GM18867 (cell line): ENCODE measurements around the gene ASPSCR1.
"Not testable (repeated sequence)": the region's sequence is repeated elsewhere in the genome, so short reads cannot be mapped to it uniquely, and the experiment has no call there.

Source experiments
- ATAC-seq: cut with Tn5 transposase; IDR thresholded peaks from one replicate; pipeline ENCODE4 v1.9.1; 2021; ENCODE audit warnings: mild to moderate bottlenecking, moderate library complexity; ENCODE audit not compliant: unreplicated experiment

Gene ASPSCR1

DNA sequence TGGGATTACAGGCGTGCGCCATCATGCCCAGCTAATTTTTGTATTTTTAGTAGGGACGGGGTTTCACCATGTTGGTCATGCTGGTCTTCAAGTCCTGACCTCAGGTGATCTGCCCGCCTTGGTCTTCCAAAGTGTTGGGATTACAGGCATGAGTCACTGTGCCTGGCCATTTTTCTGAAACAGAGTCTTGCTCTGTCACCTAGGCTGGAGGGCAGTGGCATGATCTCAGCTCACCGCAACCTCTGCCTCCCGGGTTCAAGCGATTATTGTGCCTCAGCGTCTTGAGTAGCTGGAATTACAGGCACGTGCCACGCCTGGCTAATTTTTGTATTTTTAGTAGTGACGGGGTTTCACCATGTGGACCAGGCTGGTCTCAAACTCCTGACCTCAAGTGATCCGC lies 4.1 kb downstream of the ASPSCR1 start:
- not testable (repeated sequence) for ATAC-seq

DNA sequence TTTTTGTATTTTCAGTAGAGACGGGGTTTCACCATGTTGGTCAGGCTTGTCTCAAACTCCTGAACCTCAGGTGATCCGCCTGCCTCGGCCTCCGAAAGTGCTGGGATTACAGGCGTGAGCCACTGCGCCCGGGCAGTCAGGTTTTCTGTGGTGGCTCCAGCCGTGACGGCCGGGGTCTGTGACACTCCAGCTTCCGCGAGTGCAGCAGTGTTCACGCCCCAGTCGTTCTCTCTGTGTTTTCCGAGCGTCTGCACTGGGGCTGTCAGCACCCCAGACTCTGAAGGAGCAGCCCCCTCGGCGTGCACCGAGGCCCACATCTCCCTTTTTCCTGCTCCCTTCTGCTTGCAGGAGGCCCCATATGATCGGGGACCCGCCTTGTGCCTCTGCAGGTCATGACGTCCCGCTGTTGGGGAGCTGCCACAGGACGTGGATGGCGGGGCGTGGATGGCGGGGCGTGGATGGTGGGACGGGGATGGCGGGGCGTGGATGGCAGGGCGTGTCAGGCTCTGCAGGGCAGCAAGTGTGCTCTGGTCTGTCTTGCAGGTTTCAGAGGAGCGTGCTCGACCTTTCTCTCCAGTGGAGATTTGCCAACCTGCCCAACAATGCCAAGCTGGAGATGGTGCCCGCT lies 5.7 kb downstream of the ASPSCR1 start:
- ATAC-seq: no peak

DNA sequence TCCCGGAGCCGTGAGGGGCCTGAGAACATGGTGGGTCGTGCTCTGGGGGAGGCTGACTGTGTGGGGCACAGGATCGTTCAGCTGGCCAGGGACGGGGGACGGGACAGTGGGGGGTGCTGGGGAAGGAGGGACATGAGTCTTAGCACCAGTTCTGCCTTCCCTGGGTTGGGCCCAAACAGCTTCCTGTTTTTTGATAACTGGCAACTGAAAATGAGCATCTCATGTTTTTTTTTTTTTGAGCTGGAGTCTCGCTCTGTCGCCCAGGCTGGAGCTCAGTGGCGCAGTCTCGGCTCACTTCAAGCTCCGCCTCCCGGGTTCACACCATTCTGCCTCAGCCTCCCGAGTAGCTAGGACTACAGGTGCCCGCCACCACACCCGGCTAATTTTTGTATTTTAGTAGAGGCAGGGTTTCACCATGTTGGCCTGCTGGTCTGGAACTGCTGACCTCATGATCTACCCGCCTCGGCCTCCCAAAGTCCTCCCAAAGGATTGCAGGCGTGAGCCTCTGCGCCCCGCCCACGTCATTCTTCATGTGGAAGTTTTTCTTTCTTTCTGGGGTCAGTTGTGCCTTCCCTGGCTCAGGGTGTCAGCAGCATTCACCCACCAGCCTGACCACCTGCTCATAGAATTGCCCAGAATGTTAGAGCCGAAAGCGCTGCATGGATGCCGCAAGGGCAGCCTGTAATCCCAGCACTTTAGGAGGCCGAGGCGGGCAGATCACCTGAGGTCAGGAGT lies 6.4 kb downstream of the ASPSCR1 start:
- no peak for ATAC-seq

DNA sequence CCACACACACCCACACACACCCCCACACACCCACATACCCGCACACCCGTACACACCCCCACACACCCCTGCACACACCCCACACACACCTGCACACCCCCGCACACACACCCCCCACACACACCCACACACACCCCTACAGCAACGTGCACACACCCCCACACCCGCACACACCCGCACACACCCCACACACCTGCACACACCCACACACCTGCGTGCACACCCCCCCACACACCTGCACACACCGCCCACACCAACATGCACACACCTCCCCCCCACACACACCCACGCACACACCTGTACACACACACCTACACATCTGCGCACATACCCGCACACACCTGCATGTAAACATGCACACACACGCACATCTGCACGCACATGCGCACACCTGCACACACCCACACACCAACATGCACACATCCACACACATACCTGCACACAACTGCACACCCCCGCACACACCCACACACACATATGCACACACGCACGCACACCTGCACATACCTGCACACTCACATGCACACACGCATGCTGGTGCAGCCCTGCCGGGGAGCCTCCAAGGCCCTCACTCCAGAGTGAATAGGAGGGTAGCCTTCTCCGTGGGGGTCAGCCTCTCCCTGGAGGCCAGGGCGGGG lies 7.5 kb downstream of the ASPSCR1 start:
- no peak for ATAC-seq

DNA sequence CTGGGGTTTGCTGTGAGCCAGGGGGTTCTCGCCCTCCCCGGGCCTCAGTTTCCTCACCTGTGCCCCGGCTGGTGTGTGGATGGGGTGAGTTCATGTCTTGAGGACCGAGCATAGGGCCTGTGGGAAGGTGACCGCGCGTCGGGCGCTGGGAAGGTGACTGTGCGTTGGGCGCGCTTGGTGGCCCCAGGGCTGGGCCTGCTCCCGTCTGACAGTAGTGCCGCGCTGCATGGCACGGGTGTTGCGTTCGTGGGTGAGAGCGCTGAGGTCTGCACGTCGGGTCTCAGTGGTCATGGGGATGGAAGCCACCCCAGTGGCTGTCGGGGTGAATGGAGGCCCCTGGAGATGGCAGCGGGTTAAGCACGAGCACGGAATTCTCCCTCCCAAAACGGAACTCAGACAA lies 9.2 kb downstream of the ASPSCR1 start:
- ATAC-seq: no peak

DNA sequence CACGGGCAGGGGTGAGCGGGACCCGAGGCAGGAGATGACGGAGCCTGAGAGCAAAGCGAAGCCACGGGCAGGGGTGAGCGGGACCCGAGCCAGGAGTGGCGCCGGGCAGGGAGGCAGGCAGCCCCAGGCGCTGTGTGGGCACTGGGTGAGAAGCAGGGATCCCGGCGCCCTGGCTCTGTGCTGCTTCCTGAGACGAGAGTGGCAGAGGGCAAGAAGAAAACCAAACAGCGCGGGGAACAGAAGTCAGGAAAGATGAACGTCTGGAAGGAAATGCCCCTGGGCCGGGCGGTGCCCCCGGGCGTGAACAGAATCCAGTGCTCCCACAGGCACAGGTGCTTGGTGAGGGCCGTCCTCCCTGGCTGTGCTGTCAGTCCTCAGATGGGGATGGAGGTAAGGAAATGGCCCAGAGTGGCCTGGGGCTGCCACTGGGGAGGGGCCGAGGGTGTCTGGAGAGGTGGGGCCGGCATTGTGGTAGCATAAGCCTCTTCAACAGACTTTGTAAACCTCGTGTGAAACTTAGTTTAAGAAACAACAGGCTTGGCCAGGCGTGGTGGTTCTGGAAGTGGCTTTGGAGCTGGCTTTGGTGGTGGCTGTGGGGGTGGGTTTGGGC lies 9.8 kb downstream of the ASPSCR1 start:
- no peak for ATAC-seq

DNA sequence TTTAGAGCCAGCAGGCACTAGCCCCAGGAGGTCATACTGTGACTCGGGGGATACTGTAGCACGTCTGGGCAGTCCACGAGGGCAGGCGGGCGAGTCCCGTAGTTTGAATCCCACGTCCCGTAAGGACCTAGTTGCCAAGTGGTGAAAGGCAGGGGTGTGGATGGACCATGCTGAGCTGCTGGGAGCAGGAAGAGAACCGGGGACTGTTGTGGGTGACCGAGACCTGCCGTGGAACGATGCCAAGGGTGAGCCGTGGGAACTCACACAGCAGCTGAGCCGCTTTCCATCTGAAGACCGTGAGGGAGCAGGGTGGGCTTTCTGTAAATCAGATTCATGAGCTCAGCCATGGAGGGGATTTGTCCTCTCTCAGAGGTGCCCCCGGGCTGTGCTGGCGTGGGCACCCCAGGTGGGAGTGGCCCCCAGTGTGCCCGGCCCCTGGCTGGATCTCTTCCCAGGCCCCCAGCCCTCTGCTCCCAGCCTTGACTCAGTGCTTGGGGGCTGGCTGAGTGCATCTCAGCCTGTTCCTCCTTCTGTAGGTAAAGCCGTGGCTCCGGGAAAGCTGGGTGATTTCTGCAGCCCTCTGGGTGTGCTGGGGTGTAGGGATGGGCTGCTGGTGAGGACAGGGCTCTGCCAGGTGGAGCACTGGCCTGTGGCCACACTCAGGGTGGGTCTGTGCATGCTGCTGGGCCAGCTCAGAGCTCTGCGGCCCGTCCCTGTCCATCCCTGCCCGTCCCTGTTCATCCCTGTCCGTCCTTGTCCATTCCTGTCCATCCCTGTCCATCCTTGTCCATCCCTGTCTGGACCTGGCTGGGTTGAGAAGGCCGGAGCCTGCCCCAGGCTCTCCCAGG lies 13.6 kb downstream of the ASPSCR1 start:
- ATAC-seq: no peak

DNA sequence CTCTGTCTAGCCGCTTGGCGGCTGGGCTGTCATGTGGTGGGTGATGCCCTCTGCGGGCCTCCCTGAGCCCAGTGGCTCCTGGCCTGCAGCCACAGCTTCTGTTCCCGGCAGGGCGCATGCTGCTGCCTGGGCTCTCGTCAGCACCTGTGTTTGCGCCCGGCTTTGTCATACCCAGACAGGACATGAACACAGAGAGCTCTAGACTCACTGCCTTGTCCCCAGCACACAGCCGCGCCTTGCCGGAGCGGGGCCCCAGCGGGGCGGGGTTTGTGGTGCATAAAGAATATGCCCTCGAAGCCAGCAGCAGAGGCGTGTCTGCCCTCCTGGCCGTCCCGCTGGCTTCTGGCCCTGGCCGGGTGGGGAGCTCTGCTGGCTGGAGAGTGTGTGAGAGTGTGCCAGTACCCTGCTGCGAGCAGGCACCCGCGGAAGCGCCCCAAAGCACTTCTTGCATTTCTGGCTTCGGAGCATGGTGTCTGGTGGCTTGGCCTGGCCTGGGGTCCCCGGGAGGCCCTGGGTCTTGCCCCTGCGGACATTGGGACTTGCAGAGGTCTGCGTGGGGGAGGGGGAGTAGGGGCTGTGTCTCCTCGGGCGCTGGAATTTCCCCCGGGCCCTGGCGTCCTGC lies 14.4 kb downstream of the ASPSCR1 start:
- no peak for ATAC-seq

DNA sequence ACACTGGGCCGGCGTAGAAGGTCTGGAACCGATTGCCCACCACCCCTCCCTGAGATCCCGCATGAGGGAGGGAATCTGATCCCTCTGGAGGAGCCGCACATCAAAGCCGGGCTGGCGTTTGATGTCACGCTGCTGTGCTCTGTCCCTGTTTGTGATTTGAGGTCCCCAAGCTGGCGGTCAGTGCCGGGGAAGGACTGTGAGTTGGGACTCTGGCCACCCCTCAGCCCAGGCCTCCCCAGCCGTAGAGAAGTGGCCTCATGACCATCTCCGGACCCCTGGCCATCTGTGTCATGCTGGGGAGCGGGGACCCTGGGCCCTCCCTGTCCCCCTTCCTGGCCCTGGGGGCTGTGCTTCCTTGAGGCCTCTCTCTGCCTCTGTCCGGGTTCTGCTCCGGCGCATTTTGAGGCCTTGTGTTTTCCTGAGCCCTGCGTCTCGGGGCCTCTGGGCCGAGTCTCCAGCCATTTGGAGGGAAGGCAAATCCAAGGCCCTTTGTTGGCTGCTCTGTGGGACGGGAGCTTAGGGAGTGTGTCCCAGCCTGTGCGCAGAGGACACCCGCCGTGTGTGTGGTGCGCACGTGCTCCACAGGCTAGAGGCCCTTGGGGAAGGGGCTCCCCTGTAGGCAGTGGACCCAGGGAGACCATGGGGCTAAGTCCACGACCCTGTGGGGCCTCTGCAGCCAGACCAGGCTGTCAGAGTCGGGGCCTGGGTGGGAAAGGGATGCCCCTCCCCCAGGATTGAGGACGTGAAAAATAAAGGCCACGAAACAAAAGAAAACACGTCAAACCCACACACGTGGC lies 15.1 kb downstream of the ASPSCR1 start:
- no peak for ATAC-seq

DNA sequence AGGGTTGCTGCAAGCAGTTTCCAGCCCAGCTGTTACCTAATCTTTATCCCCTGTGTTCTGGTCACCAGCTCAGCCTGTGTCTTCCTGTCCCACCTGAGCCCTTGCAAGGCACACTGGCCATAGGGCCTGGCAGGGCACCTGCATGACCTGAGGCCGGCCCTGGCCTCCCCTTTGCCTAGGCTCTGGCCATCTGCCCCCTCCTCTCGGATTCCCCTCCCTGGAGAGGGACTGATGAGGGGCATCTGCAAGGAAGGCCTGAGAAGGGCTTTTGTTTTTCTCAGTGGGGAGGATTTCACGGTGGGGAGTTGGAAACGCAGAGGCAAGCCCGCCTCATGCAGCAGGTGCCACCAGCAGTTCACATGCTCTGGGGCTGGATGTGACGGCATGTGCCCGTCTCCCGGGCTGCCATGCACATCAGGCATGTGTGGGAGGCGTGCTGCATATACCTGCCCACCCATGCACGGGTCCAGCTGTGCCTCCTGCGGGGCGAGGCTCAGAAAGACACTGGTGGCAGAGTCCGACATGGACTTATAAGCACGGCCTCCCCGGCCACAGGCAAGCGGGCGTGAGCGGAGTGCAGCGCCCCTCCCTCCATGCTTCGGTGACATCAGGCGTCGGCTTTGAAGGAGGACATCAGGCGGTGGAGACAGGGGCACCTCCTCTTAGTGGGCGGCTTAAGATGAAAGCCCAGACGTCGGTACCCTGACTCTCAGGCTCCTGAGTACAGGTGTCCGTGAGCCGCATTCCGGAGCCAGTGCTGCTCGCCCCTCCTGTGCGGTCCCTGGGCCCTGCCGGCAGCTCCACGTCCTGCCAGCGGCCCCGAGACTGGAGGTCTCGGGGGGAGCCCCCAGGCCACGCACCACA lies 16.5 kb downstream of the ASPSCR1 start:
- no peak for ATAC-seq

DNA sequence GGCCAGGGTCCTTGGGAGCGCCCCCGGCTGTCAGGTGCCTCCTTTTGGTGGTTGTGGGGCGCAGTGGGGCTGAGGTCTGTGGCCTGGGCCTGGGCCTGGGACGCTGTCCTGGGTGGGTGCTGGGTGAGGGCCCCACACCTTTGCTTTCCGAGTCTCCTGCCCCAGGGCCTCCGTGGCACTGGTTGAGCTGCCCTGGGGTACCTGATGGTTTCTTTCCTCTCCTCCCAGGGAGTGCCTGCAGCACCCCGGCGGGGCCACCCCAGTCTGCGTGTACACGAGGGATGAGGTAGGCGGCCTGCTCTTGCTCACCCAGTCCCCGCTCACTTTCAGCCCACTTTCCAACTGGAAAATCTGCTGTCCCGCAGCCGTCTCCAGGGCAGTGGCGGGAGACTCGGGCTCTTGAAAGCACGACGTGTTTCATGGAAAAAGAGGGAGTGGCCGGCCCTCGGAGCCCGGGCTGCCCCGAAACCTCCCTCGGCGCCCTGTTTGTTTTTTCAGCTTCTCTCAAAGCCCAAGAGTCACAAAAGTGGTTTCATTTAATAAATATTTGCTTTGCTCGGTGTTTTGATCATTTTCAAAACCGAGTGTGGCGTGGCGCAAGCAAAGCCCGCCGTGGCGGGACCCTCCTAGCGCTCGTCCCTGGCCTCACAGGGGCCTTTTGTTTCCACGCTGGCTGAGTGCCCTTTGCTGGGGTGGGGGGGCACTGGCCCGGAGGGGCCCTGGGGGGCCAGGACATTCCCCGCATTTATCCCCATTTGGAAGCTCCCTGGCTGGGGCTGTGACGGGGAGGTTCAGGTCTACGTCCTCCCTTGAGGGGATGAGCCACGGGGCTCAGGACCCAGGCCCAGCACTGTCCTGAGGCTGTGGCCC lies 17.4 kb downstream of the ASPSCR1 start:
- no peak for ATAC-seq

DNA sequence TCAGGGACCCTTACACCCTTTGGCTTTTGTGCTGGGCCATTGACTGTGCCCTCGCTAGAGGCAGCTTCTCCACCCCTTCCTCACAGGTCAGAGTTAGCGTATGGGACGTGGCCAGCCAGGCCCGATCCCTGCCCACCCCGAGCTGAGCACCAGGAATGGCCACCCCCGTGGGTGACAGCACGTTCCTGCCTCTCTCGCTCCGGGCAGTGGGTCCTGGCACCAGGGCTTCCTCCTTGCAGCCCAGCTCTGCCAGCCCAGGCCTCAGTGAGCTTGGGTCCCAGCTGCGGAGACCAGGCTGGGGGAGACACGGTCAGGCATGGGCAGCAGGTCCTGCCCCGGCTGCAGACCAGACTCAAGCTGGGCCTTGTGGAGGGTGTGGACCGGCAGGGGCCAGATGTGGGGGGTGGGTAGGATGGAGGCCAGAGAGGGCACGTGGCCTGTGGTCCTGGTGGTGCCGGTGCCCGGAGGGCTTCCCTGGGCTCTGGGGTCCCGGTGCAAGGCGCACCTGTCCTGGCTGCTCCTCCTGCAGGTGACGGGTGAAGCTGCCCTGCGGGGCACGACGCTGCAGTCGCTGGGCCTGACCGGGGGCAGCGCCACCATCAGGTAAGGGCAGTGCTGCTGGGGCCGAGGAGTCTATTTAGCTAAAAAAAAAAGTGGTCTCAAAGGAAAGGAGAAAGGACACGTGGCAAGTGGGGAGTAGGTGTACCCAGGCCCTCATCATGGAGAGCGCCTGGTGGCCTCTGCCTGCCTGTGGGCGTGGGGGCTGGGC lies 18.2 kb downstream of the ASPSCR1 start:
- no peak for ATAC-seq

DNA sequence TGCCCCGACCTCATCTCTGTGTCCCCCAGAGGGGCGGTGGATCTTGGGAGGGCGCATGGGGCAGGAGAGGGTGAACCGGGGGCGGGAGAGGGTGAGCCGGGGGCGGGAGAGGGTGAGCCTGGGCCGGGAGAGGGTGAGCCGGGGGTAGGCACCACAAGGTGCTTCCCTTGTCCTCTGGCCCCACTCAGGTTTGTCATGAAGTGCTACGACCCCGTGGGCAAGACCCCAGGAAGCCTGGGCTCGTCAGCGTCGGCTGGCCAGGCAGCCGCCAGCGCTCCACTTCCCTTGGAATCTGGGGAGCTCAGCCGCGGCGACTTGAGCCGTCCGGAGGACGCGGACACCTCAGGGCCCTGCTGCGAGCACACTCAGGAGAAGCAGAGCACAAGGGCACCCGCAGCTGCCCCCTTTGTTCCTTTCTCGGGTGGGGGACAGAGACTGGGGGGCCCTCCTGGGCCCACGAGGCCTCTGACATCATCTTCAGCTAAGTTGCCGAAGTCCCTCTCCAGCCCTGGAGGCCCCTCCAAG lies 18.9 kb downstream of the ASPSCR1 start:
- no peak for ATAC-seq

DNA sequence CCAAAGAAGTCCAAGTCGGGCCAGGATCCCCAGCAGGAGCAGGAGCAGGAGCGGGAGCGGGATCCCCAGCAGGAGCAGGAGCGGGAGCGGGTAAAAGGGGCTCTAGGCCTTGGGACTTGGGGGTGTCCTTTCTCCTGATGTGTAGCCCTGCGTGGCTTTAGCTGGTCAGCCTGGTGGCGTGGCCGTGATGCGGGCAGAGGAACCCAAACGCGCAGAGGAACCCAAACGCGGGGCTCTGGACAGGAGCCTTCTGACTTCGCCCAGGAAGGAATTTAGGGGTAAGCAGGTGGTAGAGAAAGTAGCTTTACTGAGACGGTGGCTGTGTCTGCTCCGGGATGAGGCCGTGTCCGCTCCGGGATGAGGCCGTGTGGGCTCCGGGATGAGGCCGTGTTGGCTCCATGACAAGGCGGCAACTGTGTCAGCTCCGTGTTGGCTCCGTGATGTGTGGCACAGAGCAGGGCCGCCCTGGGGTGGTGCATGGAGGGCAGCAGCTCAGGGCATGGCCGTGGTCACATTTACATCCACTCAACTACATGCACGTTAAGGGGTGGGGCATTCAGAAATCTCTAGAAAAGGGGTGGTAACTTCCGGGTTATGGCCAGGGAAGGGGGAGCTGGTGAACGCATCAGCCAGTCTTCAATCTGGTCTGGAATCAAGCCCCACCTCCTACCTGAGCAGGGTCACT lies 19.5 kb downstream of the ASPSCR1 start:
- no peak for ATAC-seq

DNA sequence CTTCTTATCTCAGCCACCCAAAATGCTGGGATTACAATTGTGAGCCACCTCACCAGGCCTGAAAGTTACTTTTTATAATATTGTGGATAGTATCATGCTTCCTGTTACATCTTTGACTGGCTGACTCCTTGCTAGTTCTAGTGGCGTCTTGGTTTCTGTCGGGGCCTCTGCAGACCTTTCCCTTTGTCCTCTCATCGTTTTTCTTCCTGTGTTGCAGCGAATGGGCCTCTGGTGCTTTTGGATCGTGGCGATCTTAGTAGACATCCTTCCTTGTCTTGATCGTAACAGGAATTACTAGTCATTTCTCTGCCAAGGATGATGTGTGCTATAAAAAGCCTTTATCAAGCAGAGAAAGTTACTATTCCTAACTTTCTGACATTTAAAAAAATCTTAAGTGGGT lies 20.8 kb downstream of the ASPSCR1 start:
- no peak for ATAC-seq
